Endothelial cell of hepatic sinusoid (primary cell): ENCODE results near the gene EIF5A.

ENCODE experiments used
- in situ Hi-C: cut with HindIII; loops from 2 replicates; pipeline ENCODE4 v1.10.0; 2017; ENCODE audit warnings: low sequenced_read_pairs

The EIF5A gene

GRCh38 chr17:7352910-7353635 is 45.6 kb downstream of the EIF5A start:
- in situ Hi-C loops, result no loop called here

DNA sequence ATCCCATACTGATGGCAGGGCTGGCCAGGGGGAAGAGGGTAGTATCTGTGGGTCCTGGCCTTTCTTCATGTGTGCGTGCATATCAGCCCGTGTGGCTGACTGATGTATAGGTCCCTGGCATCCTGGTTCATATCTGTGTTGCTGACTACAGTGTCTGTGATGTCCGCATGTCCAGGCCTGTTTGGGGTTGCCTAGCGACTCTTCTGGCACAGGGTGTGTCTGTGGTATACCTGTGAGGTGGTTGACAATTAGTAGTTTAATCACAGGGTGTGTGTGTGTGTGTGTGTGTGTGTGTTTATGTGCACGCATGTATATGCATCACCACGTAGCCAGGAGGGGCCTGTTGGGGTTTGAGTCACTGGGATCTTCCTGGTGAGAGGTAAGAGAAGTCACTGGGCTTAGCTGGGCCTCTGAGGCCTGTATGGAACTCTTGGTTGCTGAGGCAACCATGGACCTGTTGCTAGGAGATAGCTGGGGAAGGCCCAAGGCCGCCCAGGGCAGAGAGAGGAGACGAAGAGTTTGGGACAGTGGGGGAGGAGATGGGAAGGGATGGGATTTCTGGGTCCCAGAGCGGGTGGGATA is 46.9 kb downstream of the EIF5A start:
- in situ Hi-C loops, result no loop called here

DNA sequence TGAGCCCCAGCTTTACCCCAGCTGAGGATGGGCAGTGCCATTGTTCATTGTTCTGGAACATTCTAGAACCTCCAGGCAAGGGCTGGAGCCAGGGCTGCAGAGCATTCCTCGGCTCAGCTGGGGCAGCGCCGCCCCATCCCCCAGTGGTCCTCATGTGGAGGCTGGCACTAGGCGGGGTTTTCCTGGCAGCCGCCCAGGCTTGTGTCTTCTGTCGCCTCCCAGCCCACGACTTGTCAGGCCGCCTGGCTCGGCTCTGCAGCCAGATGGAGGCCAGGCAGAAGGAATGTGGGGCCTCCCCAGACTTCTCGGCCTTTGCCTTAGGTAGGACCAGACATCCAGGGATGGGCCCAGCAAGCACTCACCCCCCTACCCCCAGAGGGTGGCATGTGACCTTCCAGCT is 47.6 kb downstream of the EIF5A start, which contains the start of gene TMEM95:
Gene TMEM95, plus strand, starts transcription at position 104 of the 400 bp plus-strand sequence. Its CDS starts 49 bp downstream, at position 153.
- in situ Hi-C loops, result no loop called here

DNA sequence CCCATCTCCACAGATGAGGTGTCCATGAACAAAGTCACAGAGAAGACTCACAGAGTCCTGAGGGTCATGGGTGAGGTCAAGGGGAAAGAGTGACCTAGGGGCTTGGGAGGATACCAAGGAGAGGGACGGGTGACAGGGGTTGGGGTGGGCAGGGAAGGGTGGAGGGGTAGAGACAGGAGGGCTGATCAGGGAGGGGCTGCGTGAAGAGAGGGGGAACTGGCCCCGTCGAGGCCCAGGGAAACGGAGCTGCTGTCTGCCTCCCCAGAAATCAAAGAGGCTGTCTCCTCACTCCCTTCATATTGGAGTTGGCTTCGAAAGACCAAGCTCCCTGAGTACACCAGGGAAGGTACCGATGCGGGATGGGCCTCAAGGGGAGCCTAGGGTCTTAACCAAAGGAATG is 48.1 kb downstream of the EIF5A start:
- in situ Hi-C loops, result no loop called here

DNA sequence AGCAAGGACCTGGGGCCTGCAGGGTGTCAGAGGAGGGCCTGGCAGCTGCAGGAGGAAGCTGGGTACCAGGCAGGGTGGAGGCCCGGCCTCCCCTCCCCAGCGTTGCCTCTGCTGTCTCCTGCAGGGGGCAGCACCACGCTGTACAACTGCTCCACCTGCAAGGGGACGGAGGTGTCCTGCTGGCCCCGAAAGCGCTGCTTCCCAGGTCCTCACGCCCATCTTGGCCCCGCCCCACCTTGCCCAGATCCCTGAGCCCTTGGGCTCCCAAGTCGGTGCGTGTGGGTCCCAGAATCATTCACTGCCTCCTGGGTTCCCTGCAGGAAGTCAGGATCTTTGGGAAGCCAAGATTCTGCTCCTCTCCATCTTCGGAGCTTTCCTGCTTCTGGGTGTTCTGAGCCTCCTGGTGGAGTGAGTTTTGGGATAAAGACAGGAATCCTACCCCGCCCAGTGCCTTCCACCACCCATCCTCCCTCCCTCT is 48.7 kb downstream of the EIF5A start:
- in situ Hi-C loops, result no loop called here

- in situ Hi-C loops, result no loop called here
Measured at GRCh38 chr17:7356756-7357155, 49.3 kb downstream of the EIF5A start.

DNA sequence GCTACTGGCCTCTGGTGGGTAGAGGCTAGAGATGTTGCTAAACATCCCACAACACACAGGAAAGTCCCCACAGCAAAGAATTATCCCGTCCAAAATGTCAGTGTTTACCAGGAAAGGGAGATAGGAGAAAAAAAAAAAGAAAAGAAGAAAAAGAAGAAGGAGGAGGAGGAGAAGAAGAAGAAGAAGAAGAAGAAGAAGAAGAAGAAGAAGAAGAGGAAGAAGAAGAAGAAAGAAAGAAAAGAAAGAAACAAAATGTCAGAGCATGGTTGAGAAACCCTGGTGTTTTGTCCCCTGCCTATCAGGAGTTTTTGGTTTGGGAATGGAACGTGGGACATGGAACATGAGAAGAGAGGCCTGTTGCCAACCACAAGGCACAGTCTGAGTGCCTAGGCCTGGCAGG is 50.0 kb downstream of the EIF5A start:
- in situ Hi-C loops, result no loop called here

GRCh38 chr17:7361906-7362305 is 54.5 kb downstream of the EIF5A start:
- in situ Hi-C loops, result no loop called here
